ENCODE results near the gene MUC5B. TPM values are rescaled to one million over a fixed set of nuclear protein-coding genes. Genes with fewer than 3 reads are reported as not detected.

MUC5B gene
- total RNA-seq, 1 donor = not detected

- no peak for TF ChIP-seq CTCF (IDR thresholded peaks at IDR 0.05; ENCODE audit: insufficient read depth, low read depth, low read length)
- no peak overlapping the region for H3K4me3 ChIP-seq (ENCODE audit: low read depth, low read length)
- DNase-seq (ENCODE audit: low read depth) = no peak
These were observed 45.1 kb upstream of the MUC5B start for GRCh38 chr11:1177771-1178090.

- no peak overlapping the region for H3K4me3 ChIP-seq (ENCODE audit: low read depth, low read length)
- TF ChIP-seq CTCF (IDR thresholded peaks at IDR 0.05; ENCODE audit: insufficient read depth, low read depth, low read length) = no peak
- DNase-seq (ENCODE audit: low read depth) = no peak
These were observed 44.5 kb upstream of the MUC5B start for GRCh38 chr11:1178201-1178885.

GRCh38 chr11:1178906-1179305 lies 44.0 kb upstream of the MUC5B start:
- no peak for DNase-seq (ENCODE audit: low read depth)
- no peak for TF ChIP-seq CTCF (IDR thresholded peaks at IDR 0.05; ENCODE audit: insufficient read depth, low read depth, low read length)
- no peak overlapping the region for H3K4me3 ChIP-seq (ENCODE audit: low read depth, low read length)

- TF ChIP-seq CTCF (IDR thresholded peaks at IDR 0.05; ENCODE audit: insufficient read depth, low read depth, low read length) = no peak
- H3K4me3 ChIP-seq (ENCODE audit: low read depth, low read length) = no peak overlapping the region
- no peak for DNase-seq (ENCODE audit: low read depth)
These were observed 43.2 kb upstream of the MUC5B start for GRCh38 chr11:1179641-1180040.

GRCh38 chr11:1180171-1180570 lies 42.7 kb upstream of the MUC5B start:
- H3K4me3 ChIP-seq (ENCODE audit: low read depth, low read length) = no peak overlapping the region
- TF ChIP-seq CTCF (IDR thresholded peaks at IDR 0.05; ENCODE audit: insufficient read depth, low read depth, low read length) = no peak
- DNase-seq (ENCODE audit: low read depth) = no peak

GRCh38 chr11:1180947-1181391 lies 41.9 kb upstream of the MUC5B start:
- H3K4me3 ChIP-seq (ENCODE audit: low read depth, low read length) = no peak overlapping the region
- DNase-seq (ENCODE audit: low read depth) = no peak
- no peak for TF ChIP-seq CTCF (IDR thresholded peaks at IDR 0.05; ENCODE audit: insufficient read depth, low read depth, low read length)

GRCh38 chr11:1181420-1181819 lies 41.4 kb upstream of the MUC5B start:
- no peak for DNase-seq (ENCODE audit: low read depth)
- no peak for TF ChIP-seq CTCF (IDR thresholded peaks at IDR 0.05; ENCODE audit: insufficient read depth, low read depth, low read length)
- H3K4me3 ChIP-seq (ENCODE audit: low read depth, low read length) = no peak overlapping the region
